Pancreas (tissue), 10 donors: Measurements from ENCODE around the gene C1QB. TPM values are rescaled to one million over a fixed set of nuclear protein-coding genes. Genes with fewer than 3 reads are reported as not detected.

Experiments used
- ATAC-seq, 4 donors: fragments of 200-7000 bp; cut with Tn5 transposase; one replicate each; pipeline versions ENCODE4 v1.8.0 to v1.9.1; 2020; ENCODE audit warnings: mild to moderate bottlenecking in 4 of 4, moderate library complexity in 4 of 4
- DNase-seq, 6 donors: peaks; one replicate each; pipeline ENCODE4 v3.0.0-alpha.2; 2020
- FAIRE-seq: peaks from 2 replicates; lab custom pipeline; 2012; peaks lifted over from hg19 to GRCh38; lab: Jason Lieb, UNC
- H3K27ac ChIP-seq, 4 donors: fragments of 200-600 bp; sonication (generic); 1 replicate in 3 of 4; 2 replicates in 1 of 4; pipeline versions ENCODE4 v1.5.0 to v1.8.0; 2020
- H3K27me3 ChIP-seq, 4 donors: fragments of 200-600 bp; one replicate each; pipeline ENCODE4 v1.8.0; 2021
- H3K36me3 ChIP-seq, 3 donors: fragments of 200-600 bp; sonication (generic) in 1 of 3; one replicate each; pipeline versions ENCODE4 v1.5.0 to v1.8.0; 2020 to 2021
- H3K4me1 ChIP-seq, 3 donors: fragments of 200-600 bp; one replicate each; pipeline ENCODE4 v1.8.0; 2021
- H3K4me3 ChIP-seq, 4 donors: fragments of 200-600 bp; sonication (generic) in 2 of 4; one replicate each; pipeline versions ENCODE4 v1.5.0 to v1.8.0; 2020 to 2021
- H3K9me3 ChIP-seq, 4 donors: fragments of 200-600 bp; one replicate each; pipeline ENCODE4 v1.8.0; 2021
- CTCF ChIP-seq, 4 donors: fragments of 200-600 bp; sonication (generic) in 3 of 4; IDR thresholded peaks; one replicate each; pipeline versions ENCODE4 v1.5.0 to v1.8.0; 2021; ENCODE audit warnings: antibody characterized with exemption in 4 of 4
- WGBS, 2 donors: extraction: QIAGEN DNeasy Blood & Tissue Kit; methylation state at CpG; one replicate each; pipeline ENCODE4 v1.1.7; 2013; 5-methylcytosine and 5-hydroxymethylcytosine counted together
- intact Hi-C, 3 donors: fragments of 100-400 bp; cut with DNase I; formaldehyde crosslinking; loops; one replicate each; pipeline versions ENCODE4 v1.11.1 to v1.14.2; 2022
- microRNA-seq, 2 donors: library from miRNA; unstranded; fragments of <30 nt; microRNA quantifications; one replicate each; pipeline versions ENCODE4 to v1.1.0, GENCODE V29; 2019 to 2020
- polyA plus RNA-seq, 2 donors: library from polyadenylated mRNA; stranded (reverse); fragments of 200-250 nt; gene quantifications; one replicate each; pipeline ENCODE4 v1.2.3, GENCODE V29; 2013
- total RNA-seq, 6 donors: library from RNA; stranded (reverse); fragmentation: NEBNext Ultra II Directional in 4 of 6; extraction: Animal tissue kit (Norgen Biotek cat#: 25700) in 4 of 6; gene quantifications; one replicate each; pipeline versions ENCODE4 v1.2.1 to v1.2.4, GENCODE V29; 2021 to 2023
- donor health status: healthy with polysubstance abuse.
- donor health status: DM: no; HTN: no; CAD: no; lungs with moderate emphysema.
- donor health status: DM: no; HTN: no; CAD: no.
- donor health status: control.
- donor health status: control.
- donor health status: Bipolar disorder and iron deficiency.
- donor health status: DM: yes; HTN: yes; CAD: no.
- donor health status: DM: no; HTN: no; CAD: no.
- donor health status: DM: no; HTN: no; CAD: no.
- donor health status: DM: yes; HTN: yes; CAD: no.

C1QB gene
- total and polyA plus RNA-seq, 8 donors, result 4.2 to 145 (median 17.1) TPM

DNA sequence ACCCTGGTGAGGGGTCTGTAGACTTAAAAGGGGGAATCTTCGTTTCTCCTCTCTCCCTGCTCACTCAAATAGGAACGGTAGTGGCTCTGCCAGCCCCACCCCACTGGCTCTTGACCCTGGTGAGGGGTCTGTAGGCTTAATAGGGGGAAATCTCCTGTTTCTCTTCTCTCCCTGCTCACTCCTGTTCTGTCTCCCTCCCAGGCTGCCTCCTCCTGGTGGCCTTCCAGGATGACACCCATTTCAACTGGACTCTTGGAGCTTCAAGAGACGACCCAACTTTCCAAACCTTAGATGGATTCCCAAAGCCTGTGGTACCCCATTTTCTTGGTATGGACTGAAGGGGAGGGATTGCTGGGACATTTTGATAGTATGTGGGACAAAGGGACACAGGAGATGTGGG, 56.2 kb downstream of the C1QB start:
- DNase-seq (no peak), ATAC-seq (no peak), FAIRE-seq (no peak)
- H3K27me3 ChIP-seq, result no peaks in the 10 kb centered on the region
- no peak for TF ChIP-seq CTCF (IDR thresholded peaks at IDR 0.05)
- peaks cover 0 to 5% (median 3%) of the 10 kb centered on the region in 3 donors for H3K4me1 ChIP-seq
- no peak overlapping the region for H3K27ac ChIP-seq
- 76 to 88% methylated on average over 3 of the region's 3 CpGs for WGBS, 2 donors
- intact Hi-C loops, result loop anchor here in 2 of 3 donors (10.0 kb wide), 3 partner anchors 156 to 256 kb away; no protein-coding TSS in a partner anchor
- no peak overlapping the region for H3K4me3 ChIP-seq
- H3K9me3 ChIP-seq, result no peaks in the 10 kb centered on the region
- H3K36me3 ChIP-seq, result no peaks in the 10 kb centered on the region

DNA sequence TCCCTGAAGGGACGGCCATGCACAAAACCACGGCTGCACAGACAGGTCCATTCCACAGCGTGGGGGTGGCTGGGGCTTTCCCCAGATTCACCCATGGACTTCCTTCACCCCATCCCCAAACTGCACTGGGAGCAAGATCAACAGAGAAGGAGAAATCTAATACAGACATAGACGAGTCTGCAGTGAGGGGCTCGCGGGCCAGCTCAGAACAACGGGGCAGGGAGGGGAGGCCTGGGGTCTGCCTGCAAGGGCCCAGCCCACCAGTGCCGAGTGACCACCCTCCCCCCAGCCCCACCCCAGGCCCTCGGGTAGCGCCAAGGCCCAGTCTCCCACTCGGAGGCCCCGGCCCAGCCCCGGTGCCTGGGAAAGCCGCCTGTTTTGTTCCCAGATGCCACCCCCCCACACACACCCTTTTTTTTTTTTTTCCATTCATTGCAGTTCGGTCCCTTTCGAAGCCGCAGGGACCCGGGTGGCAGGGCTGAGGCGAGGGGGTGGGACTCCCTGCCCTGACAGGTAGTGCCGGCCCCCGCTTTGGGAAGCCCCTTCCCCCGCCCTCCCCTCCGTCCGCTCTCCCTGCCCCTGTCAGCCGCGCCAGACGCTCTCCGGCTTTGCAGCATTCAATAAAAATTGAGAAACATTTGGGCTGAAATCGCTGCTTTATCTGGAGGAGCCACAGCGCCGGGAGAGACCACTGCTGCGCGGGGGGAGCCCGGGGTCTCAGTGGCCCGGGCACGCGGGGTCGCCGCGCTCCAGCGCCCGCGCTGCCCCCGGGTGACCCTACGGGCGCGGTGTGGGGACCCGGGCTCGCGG, 57.1 kb downstream of the C1QB start:
- no peaks in the 10 kb centered on the region for H3K27me3 ChIP-seq
- no peak for FAIRE-seq
- peak in 5 of 6 donors; percentile 50 to 79 (median 55) for DNase-seq
- peak; percentile 51 to 74 (median 70) for ATAC-seq
- H3K36me3 ChIP-seq, result no peaks in the 10 kb centered on the region
- H3K4me1 ChIP-seq, result peaks cover 0 to 5% (median 3%) of the 10 kb centered on the region in 3 donors
- TF ChIP-seq CTCF (IDR thresholded peaks at IDR 0.05), result no peak
- 5 to 7% methylated on average over 38 to 50 of the region's 50 CpGs for WGBS, 2 donors
- intact Hi-C loops, result loop anchor here in 2 of 3 donors (10.0 kb wide), 3 partner anchors 155 to 255 kb away; no protein-coding TSS in a partner anchor
- no peak overlapping the region for H3K27ac ChIP-seq
- H3K4me3 ChIP-seq, result peak overlapping the region; percentile 8 to 53 (median 26)
- no peaks in the 10 kb centered on the region for H3K9me3 ChIP-seq

GRCh38 chr1:22710701-22711049, 57.6 kb downstream of the C1QB start, which contains the start of gene EPHB2:
TSS of gene EPHB2 (plus strand) at chr1:22710839. CDS start at chr1:22710983, 144 bp downstream.
- H3K36me3 ChIP-seq, result no peaks in the 10 kb centered on the region
- H3K4me3 ChIP-seq, result peak within 1 kb of the TSS; percentile 31 to 67 (median 46)
- TF ChIP-seq CTCF (IDR thresholded peaks at IDR 0.05), result no peak
- intact Hi-C loops, result no loop called here
- no peak within 1 kb of the TSS for H3K27ac ChIP-seq
- H3K9me3 ChIP-seq, result no peaks in the 10 kb centered on the region
- peak; percentile 71 to 79 (median 76) for ATAC-seq
- H3K27me3 ChIP-seq, result no peaks in the 10 kb centered on the region
- WGBS, 2 donors, result 0 to 1% methylated on average over 28 to 55 of the region's 55 CpGs
- no peak for FAIRE-seq
- peaks cover 0 to 5% (median 3%) of the 10 kb centered on the region in 3 donors for H3K4me1 ChIP-seq
- peak; percentile 33 to 85 (median 58) for DNase-seq

DNA sequence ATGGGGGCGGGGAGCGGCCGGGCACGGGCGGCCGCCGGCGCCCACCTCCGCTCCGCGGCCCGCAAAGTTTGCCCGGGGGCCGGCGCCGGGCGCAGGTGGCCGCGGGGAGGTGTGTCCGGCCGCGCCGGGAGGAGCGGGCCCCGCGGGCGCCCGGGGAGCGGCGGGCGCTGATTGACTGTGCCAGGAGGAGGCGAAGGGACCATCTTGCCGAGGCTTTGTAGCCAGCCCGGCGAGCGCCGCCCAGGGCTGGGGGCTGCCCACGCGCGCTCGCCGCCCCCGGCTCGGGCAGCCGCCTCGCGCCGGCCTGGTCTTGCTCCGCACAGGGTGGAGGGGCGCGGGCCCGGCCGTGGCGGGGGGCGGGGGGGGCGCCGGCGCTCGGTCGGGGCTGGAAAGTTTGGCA, 58.0 kb downstream of the C1QB start:
- Histone ChIP-seq H3K27ac (no peak overlapping the region), H3K9me3 (no peaks in the 10 kb centered on the region), H3K27me3 (no peaks in the 10 kb centered on the region), H3K4me3 (peak overlapping the region; percentile 31 to 67 (median 46)), H3K36me3 (no peaks in the 10 kb centered on the region), H3K4me1 (peaks cover 0 to 5% (median 3%) of the 10 kb centered on the region in 3 donors)
- TF ChIP-seq CTCF (IDR thresholded peaks at IDR 0.05), result no peak
- intact Hi-C loops, result no loop called here
- 0 to 1% methylated on average over 31 to 60 of the region's 60 CpGs for WGBS, 2 donors
- peak in 2 of 4 donors; percentile 14 to 30 for ATAC-seq
- FAIRE-seq, result no peak
- peak in 2 of 6 donors; percentile 29 to 64 for DNase-seq

Small RNA genes lying within 50 kb of the gene (microRNA-seq; reads per million reads assigned to microRNA genes)
- 0 to 0.29 reads per million in 2 donors for gene MIR6127

Other genes starting within 250 kb of the C1QB start
- gene ZBTB40, start 201.4 kb upstream of the C1QB start, total RNA-seq, result 10 to 100 TPM in 3 of 6 donors, 1 to 10 TPM in 3; 6.2 to 16.0 (median 9.8) TPM
- gene ZBTB40, start 201.4 kb upstream of the C1QB start, polyA plus RNA-seq, result 1 to 10 TPM; 9.0 to 9.8 TPM
- gene EPHA8, start 89.7 kb upstream of the C1QB start, total RNA-seq, result 1 to 10 TPM in 3 of 6 donors, under 1 TPM in 3; 0.57 to 2.4 (median 0.86) TPM
- 1 to 10 TPM; 2.7 to 8.1 TPM for gene EPHA8, start 89.7 kb upstream of the C1QB start, polyA plus RNA-seq
- gene C1QA, start 16.6 kb upstream of the C1QB start, total RNA-seq, result 100 to 1,000 TPM in 1 of 6 donors, 10 to 100 TPM in 3, 1 to 10 TPM in 2; 3.3 to 115 (median 26.8) TPM
- 10 to 100 TPM; 18.5 to 19.5 TPM for gene C1QA, start 16.6 kb upstream of the C1QB start, polyA plus RNA-seq
- gene C1QC, start 9.6 kb upstream of the C1QB start, total RNA-seq, result 100 to 1,000 TPM in 1 of 6 donors, 10 to 100 TPM in 3, 1 to 10 TPM in 2; 5.5 to 138 (median 37.9) TPM
- 10 to 100 TPM in 1 of 2 donors, 1 to 10 TPM in 1; 8.5 to 13.6 TPM for gene C1QC, start 9.6 kb upstream of the C1QB start, polyA plus RNA-seq
- gene EPHB2, start 57.6 kb downstream of the C1QB start, total RNA-seq, result 1 to 10 TPM; 3.1 to 10.0 (median 5.9) TPM
- 1 to 10 TPM; 1.3 to 2.0 TPM for gene EPHB2, start 57.6 kb downstream of the C1QB start, polyA plus RNA-seq